Measurements from ENCODE around the gene EGF. TPM values are rescaled to one million over a fixed set of nuclear protein-coding genes. Genes with fewer than 3 reads are reported as not detected.
A peak's percentile ranks its signal among the peaks of the same experiment; 100 is the strongest.

EGF gene
- total RNA-seq, 1 experiment from 2014 or later, result 2.0 TPM

- DNase-seq (ENCODE audit: low read depth), result no peak
These were observed 46.5 kb downstream of the EGF start for GRCh38 chr4:109959195-109959594.

DNA sequence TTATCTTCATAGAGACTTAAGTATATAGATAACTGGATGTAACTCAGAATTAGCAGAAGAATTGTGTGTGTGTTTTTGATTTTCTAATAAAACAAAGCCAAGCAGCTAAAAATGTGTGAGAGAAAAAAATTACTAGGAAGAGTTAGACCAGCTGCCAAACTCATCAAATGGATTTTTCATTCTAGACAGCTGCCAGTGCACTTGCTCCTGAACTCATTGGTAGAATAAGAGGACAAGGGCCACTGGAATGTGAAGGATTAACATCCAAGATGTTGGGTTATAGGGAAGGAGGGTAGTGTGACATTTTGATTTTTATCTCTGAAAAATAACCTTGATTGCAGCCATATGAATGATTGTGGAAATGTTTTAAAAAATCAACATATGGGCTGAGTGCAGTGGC, 49.7 kb downstream of the EGF start:
- DNase-seq (ENCODE audit: low read depth), result no peak

- no peak for DNase-seq (ENCODE audit: low read depth)
These were observed 54.3 kb downstream of the EGF start for GRCh38 chr4:109966891-109967481.

- peak; percentile 76 for DNase-seq (ENCODE audit: low read depth)
These were observed 55.3 kb downstream of the EGF start for GRCh38 chr4:109967798-109968520.

DNA sequence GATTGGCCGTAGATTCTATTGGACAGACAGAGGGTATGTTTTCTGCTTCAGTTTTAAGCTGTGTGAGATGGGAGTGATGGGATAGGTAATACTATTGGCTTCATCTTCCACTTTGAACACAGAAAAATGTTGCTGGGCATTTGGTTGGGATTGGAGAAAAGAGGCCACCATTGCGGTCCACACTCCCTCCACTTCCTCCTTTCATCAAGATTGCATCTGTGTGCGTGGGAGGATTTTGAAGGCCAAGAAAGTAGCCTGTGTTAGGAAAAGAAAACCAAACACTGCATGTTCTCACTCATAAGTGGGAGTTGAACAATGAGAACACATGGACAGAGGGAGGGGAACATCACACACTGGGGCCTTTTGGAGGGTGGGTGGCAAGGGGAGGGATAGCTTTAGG, 56.4 kb downstream of the EGF start:
- DNase-seq (ENCODE audit: low read depth), result no peak

DNA sequence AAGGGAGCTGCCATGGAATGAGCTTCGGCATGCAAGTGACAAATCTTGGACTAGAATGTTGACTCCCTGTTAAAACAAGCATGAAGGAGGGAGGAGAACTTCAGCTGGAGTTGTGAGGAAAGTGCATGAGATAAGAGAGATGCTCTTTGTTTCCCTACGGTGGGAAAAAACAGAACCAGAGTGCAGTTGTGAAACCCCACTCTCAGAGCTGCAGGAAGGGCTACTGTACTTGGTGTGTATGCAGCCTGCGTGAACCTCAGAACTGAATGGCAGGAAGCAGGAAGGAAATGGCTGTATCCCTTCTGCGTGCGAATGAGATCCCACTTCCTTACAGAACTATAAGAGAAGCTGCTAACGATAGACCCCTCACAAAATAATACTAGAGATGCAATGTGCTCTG, 57.2 kb downstream of the EGF start:
- no peak for DNase-seq (ENCODE audit: low read depth)

DNA sequence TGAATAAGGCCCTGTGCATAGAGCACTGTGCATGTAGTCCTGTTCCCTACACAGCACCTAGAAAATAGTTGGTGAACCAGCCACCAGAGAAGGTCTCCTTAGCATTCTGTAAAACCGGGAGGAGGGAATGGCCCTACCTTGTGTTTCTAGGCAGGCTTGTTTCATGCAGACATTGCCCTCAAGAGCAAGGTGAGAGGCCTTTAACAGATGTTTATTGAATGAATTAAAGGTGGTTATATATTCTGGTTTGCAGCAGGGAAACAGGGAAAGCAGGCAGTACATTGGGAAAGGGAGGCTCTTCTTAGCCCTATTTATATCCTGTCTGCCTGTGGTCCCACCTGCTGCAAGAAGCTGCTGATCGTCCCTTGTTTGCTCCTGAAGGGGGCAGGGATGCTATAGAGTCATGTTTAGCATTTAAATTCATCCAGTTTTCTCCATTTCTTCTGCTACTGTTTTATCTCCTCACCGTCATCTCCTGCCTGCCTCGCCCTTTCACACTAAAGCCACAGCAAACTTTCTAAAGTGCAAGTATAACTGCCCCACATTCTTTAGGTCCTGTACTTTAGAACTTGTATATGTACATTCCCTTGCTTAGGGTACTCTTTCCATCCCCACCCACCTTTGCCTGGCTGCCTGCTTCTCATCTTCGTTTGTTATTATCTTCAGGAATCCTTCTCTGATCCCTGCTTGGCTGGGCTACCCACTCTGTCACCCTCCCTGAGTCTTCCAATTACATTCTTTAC, 60.3 kb downstream of the EGF start:
- DNase-seq (ENCODE audit: low read depth), result no peak

DNA sequence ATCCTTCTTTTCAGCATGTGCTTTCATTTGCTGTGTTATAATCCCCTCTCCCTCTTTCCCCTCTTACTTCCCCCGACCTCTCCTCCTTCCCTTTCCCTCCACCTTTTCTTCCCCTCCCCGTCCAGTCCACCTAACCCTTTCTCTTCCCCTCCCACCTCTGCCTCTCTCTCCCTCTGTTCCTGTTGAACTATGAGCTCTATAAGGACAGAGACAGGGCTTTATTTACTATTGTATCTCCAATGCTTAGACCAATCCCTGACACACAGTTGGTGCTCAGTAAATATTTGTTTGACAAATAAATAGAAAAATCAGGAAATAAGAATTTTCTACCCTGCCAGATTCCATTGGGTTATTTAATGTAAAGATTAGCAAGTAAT, 60.8 kb downstream of the EGF start:
- DNase-seq (ENCODE audit: low read depth), result no peak

DNA sequence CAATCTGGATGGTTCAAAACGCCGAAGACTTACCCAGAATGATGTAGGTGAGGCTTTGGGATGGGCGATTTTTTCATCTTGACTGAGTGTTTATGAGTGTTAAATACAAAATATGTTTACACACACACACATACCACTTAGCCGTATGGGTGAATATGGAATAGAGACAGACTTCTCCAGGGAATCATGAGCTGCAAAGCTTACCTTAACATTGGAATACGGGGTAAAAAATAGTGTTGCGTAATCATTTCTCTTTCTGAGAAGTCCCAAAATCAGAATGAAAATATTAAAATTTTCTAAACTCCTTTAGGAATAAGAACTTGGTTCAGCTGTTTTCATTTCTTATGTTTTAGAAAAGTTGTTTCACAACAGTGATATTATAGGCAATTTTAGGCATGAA, 63.5 kb downstream of the EGF start:
- no peak for DNase-seq (ENCODE audit: low read depth)

DNA sequence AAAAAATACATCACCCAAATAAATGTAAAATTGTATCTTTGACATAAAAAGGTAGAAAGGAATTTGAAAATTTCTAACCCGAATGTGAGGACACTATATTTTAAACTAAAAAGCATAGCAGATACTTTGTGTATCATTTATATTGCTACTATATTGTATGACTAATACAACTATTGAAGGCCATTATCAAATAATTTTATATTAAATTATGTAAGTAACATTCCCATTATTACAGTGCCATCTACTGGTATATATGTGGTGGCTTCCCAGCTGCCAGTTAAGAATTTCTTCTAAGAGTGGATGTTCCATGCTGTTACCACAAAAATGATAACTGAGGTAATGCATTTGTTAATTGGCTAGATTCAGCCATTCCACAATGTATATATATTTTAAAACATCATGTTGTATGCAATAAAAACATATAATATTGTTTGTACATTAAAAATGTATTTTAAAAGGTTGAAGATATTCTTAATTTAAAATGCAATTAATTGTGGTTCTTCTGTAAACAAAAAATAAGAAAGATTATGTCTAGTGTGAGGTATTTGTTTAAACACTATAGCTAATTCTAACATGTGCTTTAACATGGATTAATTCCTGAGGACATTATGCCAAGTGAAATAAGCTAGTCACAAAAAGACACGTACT, 65.3 kb downstream of the EGF start:
- no peak for DNase-seq (ENCODE audit: low read depth)

GRCh38 chr4:109978704-109979454, 66.2 kb downstream of the EGF start:
- no peak for DNase-seq (ENCODE audit: low read depth)

- DNase-seq (ENCODE audit: low read depth), result peak; percentile 87
These were observed 67.4 kb downstream of the EGF start for GRCh38 chr4:109979920-109980717.

DNA sequence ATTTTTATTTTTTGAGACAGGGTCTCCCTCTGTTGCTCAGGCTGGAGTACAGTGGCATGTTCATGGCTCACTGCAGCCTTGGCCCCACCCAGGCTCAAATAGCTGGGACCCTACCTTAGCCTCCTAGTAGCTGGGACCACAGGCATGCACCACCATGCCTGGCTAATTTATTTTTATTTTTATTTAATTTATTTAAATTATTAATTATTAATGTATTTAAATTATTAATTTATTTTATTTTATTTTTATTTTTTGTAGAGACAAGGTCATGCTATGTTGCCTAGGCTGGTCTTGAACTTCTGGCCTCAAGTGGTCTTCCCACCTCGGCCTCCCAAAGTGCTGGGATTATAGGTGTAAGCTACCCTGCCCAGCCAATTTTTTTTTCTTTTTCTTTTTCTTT, 69.3 kb downstream of the EGF start:
- no peak for DNase-seq (ENCODE audit: low read depth)

- no peak for DNase-seq (ENCODE audit: low read depth)
These were observed 69.8 kb downstream of the EGF start for GRCh38 chr4:109982521-109982920.

GRCh38 chr4:109985993-109986974, 73.6 kb downstream of the EGF start:
- no peak for DNase-seq (ENCODE audit: low read depth)

DNA sequence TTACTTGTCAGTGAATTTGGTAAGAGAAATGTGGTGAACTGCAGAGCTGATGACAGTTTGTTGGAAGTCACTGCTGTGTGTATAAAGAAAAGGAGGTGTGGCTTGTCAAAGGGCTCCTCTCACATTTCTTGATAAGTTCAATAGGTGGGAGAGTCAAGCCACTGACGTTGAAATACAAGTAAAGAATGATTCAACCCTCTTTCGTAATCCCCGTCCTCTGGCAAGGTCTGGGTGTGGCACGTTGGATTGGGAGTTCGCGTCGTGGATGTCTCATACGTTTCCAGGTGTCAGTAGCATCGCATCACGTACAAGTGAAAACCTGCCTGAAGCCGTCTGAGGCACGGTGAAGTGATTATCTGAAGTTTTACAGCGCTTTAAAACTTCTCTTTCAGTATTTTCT, 76.4 kb downstream of the EGF start:
- peak; percentile 30 for DNase-seq (ENCODE audit: low read depth)

DNA sequence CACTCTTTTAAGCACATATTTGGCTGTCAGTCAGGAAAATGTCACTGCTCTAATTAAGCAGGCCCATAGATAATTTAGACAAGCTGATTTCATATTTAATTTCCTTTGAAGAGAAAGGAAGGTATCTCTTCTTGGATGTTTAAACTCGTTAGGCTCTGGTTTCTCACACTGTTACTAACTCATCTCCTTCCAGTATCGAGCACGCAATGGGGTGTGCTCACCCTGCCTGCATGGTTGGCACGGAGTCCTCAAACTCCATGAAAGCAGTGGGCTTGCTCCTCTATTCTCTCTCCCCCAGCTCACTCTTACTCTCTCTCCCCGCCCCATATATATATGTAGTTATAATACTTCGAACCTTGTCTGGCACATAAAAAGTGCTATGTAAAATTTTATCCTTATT, 76.9 kb downstream of the EGF start:
- DNase-seq (ENCODE audit: low read depth), result no peak

- no peak for DNase-seq (ENCODE audit: low read depth)
These were observed 77.9 kb downstream of the EGF start for GRCh38 chr4:109990261-109991257.

All from HT1080 (cell line).